Measurements from ENCODE around the gene ALDH4A1. TPM values are rescaled to one million over a fixed set of nuclear protein-coding genes. Genes with fewer than 3 reads are reported as not detected.

The ALDH4A1 gene
- total RNA-seq, 1 donor = 9.5 TPM

- no peak overlapping the region for H3K4me3 ChIP-seq (ENCODE audit: low read depth, low read length)
- no peak for TF ChIP-seq CTCF (IDR thresholded peaks at IDR 0.05; ENCODE audit: insufficient read depth, low read length)
- DNase-seq (ENCODE audit: low read depth) = no peak
Measured at GRCh38 chr1:18938008-18938706, 35.8 kb upstream of the ALDH4A1 start.

- H3K4me3 ChIP-seq (ENCODE audit: low read depth, low read length) = no peak overlapping the region
- no peak for TF ChIP-seq CTCF (IDR thresholded peaks at IDR 0.05; ENCODE audit: insufficient read depth, low read length)
- no peak for DNase-seq (ENCODE audit: low read depth)
Measured at GRCh38 chr1:18937539-18937938, 35.2 kb upstream of the ALDH4A1 start.

GRCh38 chr1:18936814-18937481 is 34.6 kb upstream of the ALDH4A1 start:
- H3K4me3 ChIP-seq (ENCODE audit: low read depth, low read length) = no peak overlapping the region
- no peak for DNase-seq (ENCODE audit: low read depth)
- TF ChIP-seq CTCF (IDR thresholded peaks at IDR 0.05; ENCODE audit: insufficient read depth, low read length) = no peak

- TF ChIP-seq CTCF (IDR thresholded peaks at IDR 0.05; ENCODE audit: insufficient read depth, low read length) = no peak
- H3K4me3 ChIP-seq (ENCODE audit: low read depth, low read length) = no peak overlapping the region
- DNase-seq (ENCODE audit: low read depth) = no peak
Measured at GRCh38 chr1:18936471-18936813, 34.1 kb upstream of the ALDH4A1 start.

- no peak for DNase-seq (ENCODE audit: low read depth)
- H3K4me3 ChIP-seq (ENCODE audit: low read depth, low read length) = no peak overlapping the region
- no peak for TF ChIP-seq CTCF (IDR thresholded peaks at IDR 0.05; ENCODE audit: insufficient read depth, low read length)
Measured at GRCh38 chr1:18934205-18935000, 32.0 kb upstream of the ALDH4A1 start.

- TF ChIP-seq CTCF (IDR thresholded peaks at IDR 0.05; ENCODE audit: insufficient read depth, low read length) = no peak
- no peak overlapping the region for H3K4me3 ChIP-seq (ENCODE audit: low read depth, low read length)
- DNase-seq (ENCODE audit: low read depth) = no peak
Measured at GRCh38 chr1:18932879-18933278, 30.5 kb upstream of the ALDH4A1 start.

Measured in fibroblast of the aortic adventitia (primary cell).